ENCODE results near the gene HPDL. TPM values are rescaled to one million over a fixed set of nuclear protein-coding genes. Genes with fewer than 3 reads are reported as not detected.

HPDL gene
- total RNA-seq, 1 donor from 2014 or later = 4.7 TPM

DNA sequence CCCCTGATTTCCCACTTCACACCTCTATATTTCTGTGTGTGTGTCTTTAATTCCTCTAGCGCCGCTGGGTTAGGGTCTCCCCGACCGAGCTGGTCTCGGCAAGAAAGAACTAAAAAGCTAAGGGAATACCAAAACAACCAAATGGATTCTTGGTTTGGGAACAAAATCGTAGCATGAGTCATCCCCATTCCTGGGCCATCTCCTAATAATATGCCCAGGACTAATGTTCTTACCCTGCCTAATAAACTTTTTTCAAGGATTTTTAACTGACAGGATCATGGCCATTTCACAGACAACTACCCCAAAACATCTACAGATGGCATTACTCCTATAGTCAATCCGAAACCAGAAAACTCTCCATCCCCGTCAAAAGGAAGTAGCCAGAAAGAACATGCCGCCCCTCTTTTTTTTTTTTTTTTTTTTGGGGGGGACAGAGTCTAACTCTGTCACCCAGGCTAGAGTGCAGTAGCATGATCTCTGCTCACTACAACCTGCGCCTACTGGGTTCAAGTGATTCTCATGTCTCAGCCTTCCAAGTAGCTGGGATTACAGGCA lies 4.1 kb upstream of the HPDL start:
- DNase-seq (ENCODE audit: low read depth, low spot score) = no peak

DNA sequence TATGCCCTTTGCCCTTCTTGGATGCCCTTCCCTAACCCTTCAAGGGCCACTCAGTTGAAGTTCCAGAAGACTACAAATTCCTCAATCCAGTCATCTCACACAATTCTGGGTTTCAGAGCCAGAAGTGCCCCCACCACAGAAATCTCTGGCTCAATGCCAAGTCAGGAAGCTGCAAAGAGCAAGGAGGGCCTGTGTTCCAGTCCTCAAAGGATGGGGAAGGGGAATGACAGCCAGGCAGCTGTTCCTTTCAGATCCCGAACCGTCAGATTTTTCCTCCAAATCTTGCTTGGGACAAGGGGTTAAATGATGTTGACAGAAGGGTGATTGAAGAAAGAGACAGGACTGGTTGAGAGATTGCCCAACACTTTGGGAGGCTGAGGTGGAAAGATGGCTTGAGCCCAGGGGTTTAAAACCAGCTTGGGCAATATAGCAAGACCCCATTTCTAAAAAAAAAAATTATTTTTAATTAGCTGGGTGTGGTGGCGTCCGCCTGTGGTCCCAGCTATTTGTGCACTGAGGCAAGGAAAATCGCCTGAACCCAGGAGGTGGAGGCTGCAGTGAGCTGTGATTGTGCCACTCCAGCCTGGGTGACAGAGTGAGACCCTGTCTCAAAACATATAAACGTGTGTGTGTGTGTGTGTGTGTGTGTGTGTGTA lies 716 bp upstream of the HPDL start:
- no peak for DNase-seq (ENCODE audit: low read depth, low spot score)

DNA sequence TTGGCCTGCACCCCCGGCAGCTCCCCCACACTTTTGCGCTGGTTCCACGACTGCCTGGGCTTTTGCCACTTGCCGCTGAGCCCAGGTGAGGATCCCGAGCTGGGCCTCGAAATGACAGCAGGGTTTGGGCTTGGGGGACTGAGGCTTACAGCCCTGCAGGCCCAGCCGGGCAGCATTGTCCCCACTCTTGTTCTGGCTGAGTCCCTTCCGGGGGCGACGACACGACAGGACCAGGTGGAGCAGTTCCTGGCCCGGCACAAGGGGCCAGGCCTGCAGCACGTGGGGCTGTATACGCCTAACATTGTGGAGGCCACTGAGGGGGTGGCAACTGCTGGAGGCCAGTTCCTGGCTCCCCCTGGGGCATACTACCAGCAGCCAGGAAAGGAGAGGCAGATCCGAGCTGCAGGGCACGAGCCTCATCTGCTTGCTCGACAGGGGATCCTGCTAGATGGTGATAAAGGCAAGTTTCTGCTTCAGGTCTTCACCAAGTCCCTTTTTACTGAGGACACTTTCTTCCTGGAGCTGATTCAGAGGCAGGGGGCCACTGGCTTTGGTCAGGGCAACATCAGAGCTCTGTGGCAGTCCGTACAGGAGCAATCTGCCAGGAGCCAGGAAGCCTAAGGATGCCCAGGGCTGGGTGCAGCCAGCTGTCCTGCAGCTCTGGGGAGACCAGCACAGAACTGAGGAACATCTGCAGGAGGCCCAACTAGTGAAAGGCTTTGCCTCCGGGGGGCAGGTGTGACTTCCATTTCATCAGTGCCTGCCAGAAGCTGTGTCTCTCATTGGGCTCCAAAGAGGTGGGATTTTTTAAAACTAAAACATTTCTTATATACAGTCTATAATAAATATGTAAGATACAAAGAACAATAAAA lies 1.2 kb downstream of the HPDL start:
- no peak for DNase-seq (ENCODE audit: low read depth, low spot score)

DNA sequence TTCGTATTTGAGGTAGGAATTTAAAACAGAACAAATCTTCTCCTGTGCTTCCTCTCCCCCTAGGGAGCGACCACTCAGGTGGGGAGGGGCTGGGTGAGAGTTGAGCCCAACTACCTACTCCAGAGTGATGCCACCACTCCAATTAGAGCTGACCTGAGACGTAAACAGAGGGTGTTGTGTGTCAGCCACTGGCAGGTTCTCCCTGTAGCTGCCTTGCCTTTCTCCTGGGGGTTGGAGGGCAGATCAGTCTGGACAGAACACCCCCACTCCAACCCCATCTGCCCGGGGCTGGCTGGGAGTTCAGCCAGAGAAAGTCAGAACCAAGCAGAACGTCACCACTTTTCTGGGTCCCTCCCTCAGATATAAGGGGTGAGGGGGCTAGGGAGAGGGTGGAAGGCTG lies 2.0 kb downstream of the HPDL start:
- no peak for DNase-seq (ENCODE audit: low read depth, low spot score)

DNA sequence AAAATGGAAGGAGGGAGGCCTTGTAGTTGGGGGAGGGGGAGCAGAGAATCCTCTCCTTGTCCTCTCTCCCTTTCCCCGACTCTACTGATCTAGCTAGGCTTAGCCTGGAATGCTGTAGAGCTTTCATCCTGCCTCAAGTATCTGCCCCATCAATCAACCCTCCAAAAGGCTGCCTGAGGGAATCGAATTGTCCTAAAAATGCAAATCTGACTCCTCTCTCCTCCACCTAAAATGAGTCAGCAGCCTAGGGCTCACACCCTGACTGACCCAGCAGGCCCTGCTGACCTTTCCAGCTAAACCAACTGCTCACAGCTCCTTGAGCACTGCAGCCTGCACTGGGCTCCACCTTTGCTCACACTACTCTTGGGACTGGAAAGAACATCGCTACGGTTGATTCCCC lies 2.8 kb downstream of the HPDL start:
- DNase-seq (ENCODE audit: low read depth, low spot score) = no peak

DNA sequence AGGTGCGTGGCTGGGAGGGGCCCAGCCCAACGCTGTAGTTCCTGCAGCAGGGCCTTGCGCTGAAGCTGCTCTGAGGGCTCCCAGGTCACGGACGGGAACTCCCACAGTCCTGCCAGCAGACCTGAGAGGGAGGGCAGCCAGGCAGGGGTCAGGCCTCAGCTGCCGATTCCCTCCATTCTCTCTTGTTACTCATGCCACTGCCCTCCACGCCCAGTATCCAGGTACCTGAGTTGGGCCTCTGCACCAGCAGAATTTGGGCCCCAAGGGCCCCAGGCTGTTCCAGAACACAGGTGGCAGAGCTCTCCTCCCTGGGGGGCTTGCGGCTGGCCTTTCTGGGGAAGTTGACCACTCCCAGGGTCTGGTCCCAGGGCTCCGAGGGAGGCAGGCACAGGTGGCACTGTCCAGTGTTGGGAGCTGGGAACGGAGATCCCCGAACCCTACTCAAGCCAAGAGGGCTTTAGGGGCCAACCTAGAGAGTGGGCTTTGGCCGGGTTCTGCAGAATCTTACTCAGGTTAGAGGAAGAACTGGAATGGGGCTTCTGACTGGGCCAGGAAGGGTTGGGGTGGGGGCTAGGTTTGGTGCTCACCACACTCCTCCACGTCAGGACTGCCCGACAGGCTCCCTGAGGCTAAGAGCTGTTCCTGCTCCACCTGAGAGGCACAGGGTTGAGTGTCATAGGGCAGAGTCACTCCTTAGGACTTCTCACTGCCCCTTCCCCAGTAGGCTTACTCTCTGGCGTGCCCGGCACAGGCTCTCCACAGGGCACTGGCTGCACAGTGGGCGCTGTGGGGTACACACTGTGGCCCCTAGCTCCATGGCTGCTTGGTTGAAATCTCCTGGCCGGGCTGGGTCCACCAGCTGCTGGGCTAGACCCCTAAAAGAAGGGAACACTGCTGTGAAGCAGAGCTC lies 5.0 kb downstream of the HPDL start:
- no peak for DNase-seq (ENCODE audit: low read depth, low spot score)

- DNase-seq (ENCODE audit: low read depth, low spot score) = no peak
Measured at GRCh38 chr1:45332346-45332720, 5.6 kb downstream of the HPDL start.

GRCh38 chr1:45334308-45335245 lies 7.9 kb downstream of the HPDL start:
- DNase-seq (ENCODE audit: low read depth, low spot score) = peak; percentile 30

- no peak for DNase-seq (ENCODE audit: low read depth, low spot score)
Measured at GRCh38 chr1:45335855-45336324, 9.2 kb downstream of the HPDL start.

DNA sequence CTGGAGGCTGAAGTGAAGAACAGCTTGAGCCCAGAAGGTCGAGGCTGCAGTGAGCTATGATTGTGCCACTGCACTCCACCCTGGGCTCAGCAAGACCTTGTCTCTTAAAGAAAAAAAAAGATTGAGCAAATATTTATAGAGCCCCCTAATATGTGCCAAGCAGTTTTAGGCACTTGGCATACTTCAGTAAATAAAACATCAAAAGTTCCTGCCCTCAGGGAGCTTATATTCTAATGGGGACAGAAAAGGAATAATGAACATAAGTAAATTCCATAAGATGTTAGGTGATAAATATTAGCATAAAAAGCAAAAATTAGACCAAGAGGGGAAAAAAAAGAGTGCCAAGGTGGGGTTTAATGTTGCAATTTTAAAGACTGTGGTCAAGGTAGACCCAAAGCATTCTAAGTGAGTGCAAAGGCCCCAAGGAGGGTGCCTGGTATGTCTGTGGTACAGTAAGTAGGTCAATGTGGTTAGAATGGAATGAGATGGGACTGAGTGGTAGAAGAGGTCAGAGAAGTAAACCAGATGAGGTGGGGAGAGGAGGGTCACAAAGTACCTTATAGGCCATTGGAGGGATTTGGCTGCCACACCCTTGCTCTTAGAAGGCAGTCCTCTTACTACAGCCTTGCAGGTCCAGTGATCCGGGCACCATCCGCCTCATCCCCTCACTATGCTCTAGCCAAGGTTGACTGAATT lies 11.1 kb downstream of the HPDL start:
- no peak for DNase-seq (ENCODE audit: low read depth, low spot score)

DNA sequence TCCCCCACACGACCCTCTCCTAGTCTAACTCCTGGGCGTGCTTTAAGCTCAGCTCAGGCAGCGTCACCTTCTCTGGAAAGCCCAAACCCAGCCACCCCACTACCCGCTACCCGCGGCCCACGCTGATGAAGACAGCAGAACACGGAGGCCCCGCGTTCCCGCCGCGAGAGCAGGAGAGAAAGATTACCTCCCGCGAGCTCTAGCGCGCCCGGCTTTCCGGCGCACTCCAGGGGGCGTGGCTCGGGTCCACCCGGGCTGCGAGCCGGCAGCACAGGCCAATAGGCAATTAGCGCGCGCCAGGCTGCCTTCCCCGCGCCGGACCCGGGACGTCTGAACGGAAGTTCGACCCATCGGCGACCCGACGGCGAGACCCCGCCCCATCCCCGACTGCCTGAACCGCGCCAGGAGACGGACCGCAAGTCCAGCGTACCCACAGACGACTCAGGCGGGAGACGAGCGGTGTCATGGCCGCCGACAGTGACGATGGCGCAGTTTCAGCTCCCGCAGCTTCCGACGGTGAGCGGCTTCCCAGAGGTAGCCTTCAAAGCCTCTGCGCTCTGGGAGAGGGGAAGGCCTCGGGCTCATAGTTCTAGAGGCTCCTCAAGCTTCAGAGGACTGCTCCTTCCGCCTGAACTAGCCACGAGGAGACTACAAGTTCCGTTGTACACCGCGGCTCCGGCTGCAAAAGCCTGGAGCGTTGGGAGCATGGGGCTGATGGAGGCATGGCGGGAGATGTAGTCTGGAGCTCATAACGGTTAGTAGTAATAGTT lies 13.3 kb downstream of the HPDL start, which contains the start of the genes MUTYH and TOE1:
MUTYH (minus strand) TSS at position 652 of the 770 bp plus-strand sequence. CDS start 5,935 bp downstream, outside the sequence.
TOE1 (plus strand) TSS at position 382 of the 770 bp plus-strand sequence; CDS start at position 465, 83 bp downstream.
- peak; percentile 75 for DNase-seq (ENCODE audit: low read depth, low spot score)

- DNase-seq (ENCODE audit: low read depth, low spot score) = no peak
Measured at GRCh38 chr1:45340816-45341466, 14.2 kb downstream of the HPDL start.

DNA sequence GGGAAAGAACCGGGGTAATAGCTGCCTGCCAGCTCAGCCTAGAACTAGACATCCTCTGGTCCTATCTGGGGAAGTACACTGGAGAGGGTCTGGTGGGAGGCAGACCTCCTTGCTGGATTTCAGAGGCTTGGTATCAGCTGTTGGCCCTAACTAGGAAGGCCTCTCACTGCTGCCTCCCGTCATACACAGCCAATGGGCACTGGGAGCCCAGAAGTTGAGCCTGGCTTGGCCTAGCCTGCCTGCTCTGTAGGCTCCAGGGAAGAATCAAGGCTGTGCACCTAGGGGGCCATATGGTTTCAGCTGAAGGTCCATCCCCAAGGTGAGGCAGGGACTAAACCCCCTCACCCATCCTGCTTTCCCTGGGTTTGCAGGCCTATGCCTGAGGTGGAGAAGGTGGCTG lies 17.8 kb downstream of the HPDL start:
- DNase-seq (ENCODE audit: low read depth, low spot score) = no peak

GRCh38 chr1:45345014-45345413 lies 18.3 kb downstream of the HPDL start:
- no peak for DNase-seq (ENCODE audit: low read depth, low spot score)

- DNase-seq (ENCODE audit: low read depth, low spot score) = no peak
Measured at GRCh38 chr1:45346473-45346872, 19.8 kb downstream of the HPDL start.

DNA sequence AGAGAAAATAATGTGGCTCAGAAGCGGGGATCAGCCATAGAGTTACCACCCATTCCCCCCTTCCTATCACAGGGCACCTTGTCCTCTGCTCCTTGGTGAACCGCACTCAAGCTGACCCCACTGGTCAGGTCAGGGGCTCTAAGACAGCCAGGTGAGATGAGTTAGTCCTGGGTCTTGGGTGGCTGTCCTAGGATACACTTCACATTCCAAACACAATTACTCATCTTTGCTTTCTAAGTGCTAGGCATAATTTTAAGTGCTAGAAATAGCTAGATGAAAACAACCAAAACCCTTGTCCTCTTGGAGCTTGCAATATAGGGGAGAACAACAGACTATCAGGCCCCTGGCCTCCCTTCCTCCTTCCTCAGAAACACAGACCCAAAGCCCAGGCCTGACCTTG lies 21.3 kb downstream of the HPDL start:
- no peak for DNase-seq (ENCODE audit: low read depth, low spot score)

- no peak for DNase-seq (ENCODE audit: low read depth, low spot score)
Measured at GRCh38 chr1:45348609-45348965, 21.9 kb downstream of the HPDL start.

GRCh38 chr1:45348966-45349677 lies 22.4 kb downstream of the HPDL start:
- no peak for DNase-seq (ENCODE audit: low read depth, low spot score)
